Glutamatergic neuron (in vitro differentiated cells): ENCODE results near the gene MEF2D. TPM values are rescaled to one million over a fixed set of nuclear protein-coding genes. Genes with fewer than 3 reads are reported as not detected.

Source experiments
- DNase-seq: peaks from one replicate; pipeline ENCODE4 v3.0.0; 2022
- H3K27ac Mint-ChIP-seq: one replicate; pipeline ENCODE4 v1.8.0; 2020; ENCODE audit warnings: mild to moderate bottlenecking, mixed read lengths, inconsistent platforms; ENCODE audit not compliant: unreplicated experiment
- H3K27me3 Mint-ChIP-seq: one replicate; pipeline ENCODE4 v1.8.0; 2020; ENCODE audit warnings: mild to moderate bottlenecking, moderate library complexity, mixed read lengths, inconsistent platforms; ENCODE audit not compliant: unreplicated experiment
- H3K36me3 Mint-ChIP-seq: one replicate; pipeline ENCODE4 v1.8.0; 2020; ENCODE audit warnings: mild to moderate bottlenecking, mixed read lengths, inconsistent platforms; ENCODE audit not compliant: unreplicated experiment
- H3K4me1 Mint-ChIP-seq: one replicate; pipeline ENCODE4 v1.8.0; 2020; ENCODE audit warnings: mild to moderate bottlenecking, low read depth, mixed read lengths, inconsistent platforms; ENCODE audit not compliant: unreplicated experiment
- H3K4me3 Mint-ChIP-seq: one replicate; pipeline ENCODE4 v1.8.0; 2020; ENCODE audit warnings: mild to moderate bottlenecking, mixed read lengths, inconsistent platforms; ENCODE audit not compliant: unreplicated experiment
- H3K9me3 Mint-ChIP-seq: one replicate; pipeline ENCODE4 v1.8.0; 2020; ENCODE audit warnings: mild to moderate bottlenecking, moderate library complexity, mixed read lengths, inconsistent platforms; ENCODE audit not compliant: unreplicated experiment
- CTCF ChIP-seq: fragments of 200-600 bp; sonication (generic); IDR thresholded peaks from one replicate; pipeline ENCODE4 v1.5.0; 2021; ENCODE audit not compliant: partially characterized antibody, unreplicated experiment
- total RNA-seq: library from RNA; stranded (reverse); fragmentation: NEBNext Ultra II Directional; extraction: Animal tissue kit (Norgen Biotek cat#: 25700); gene quantifications from one replicate; pipeline ENCODE4 v1.2.1, GENCODE V29; 2021; ENCODE audit not compliant: unreplicated experiment

The MEF2D gene
- total RNA-seq, 1 donor from 2014 or later, result 50.0 TPM

- no peak for DNase-seq
- Mint-ChIP-seq H3K4me3 (no peak overlapping the region), H3K27ac (no peak overlapping the region), H3K36me3 (no peaks in the 10 kb centered on the region), H3K4me1 (peaks cover 13% of the 10 kb centered on the region), H3K9me3 (peaks cover 6% of the 10 kb centered on the region), H3K27me3 (peaks cover 42% of the 10 kb centered on the region)
- no peak for TF ChIP-seq CTCF
These were observed 69.7 kb downstream of the MEF2D start for GRCh38 chr1:156430866-156431265.

GRCh38 chr1:156430303-156430702 lies 70.3 kb downstream of the MEF2D start:
- DNase-seq, result no peak
- Mint-ChIP-seq H3K27ac (no peak overlapping the region), H3K9me3 (peaks cover 5% of the 10 kb centered on the region), H3K4me3 (no peak overlapping the region), H3K36me3 (no peaks in the 10 kb centered on the region), H3K4me1 (peaks cover 11% of the 10 kb centered on the region), H3K27me3 (peaks cover 42% of the 10 kb centered on the region)
- TF ChIP-seq CTCF, result no peak

- Mint-ChIP-seq H3K27ac (no peak overlapping the region), H3K4me3 (peak overlapping the region; percentile 52), H3K9me3 (peaks cover 2% of the 10 kb centered on the region), H3K36me3 (no peaks in the 10 kb centered on the region), H3K27me3 (peaks cover 35% of the 10 kb centered on the region), H3K4me1 (peaks cover 10% of the 10 kb centered on the region)
- no peak for TF ChIP-seq CTCF
- no peak for DNase-seq
These were observed 71.1 kb downstream of the MEF2D start for GRCh38 chr1:156429313-156430060.

- no peak overlapping the region for H3K27ac Mint-ChIP-seq
- H3K4me1 Mint-ChIP-seq, result peaks cover 10% of the 10 kb centered on the region
- H3K9me3 Mint-ChIP-seq, result peaks cover 2% of the 10 kb centered on the region
- no peak overlapping the region for H3K4me3 Mint-ChIP-seq
- H3K27me3 Mint-ChIP-seq, result peaks cover 32% of the 10 kb centered on the region
- no peak for TF ChIP-seq CTCF
- H3K36me3 Mint-ChIP-seq, result no peaks in the 10 kb centered on the region
- no peak for DNase-seq
These were observed 71.8 kb downstream of the MEF2D start for GRCh38 chr1:156428746-156429288.

- Mint-ChIP-seq H3K4me3 (no peak overlapping the region), H3K27ac (no peak overlapping the region), H3K27me3 (peaks cover 31% of the 10 kb centered on the region), H3K4me1 (peaks cover 10% of the 10 kb centered on the region), H3K9me3 (peaks cover 2% of the 10 kb centered on the region), H3K36me3 (no peaks in the 10 kb centered on the region)
- TF ChIP-seq CTCF, result no peak
- DNase-seq, result no peak
These were observed 72.6 kb downstream of the MEF2D start for GRCh38 chr1:156427957-156428356.
